ENCODE measurements around the gene EHMT1.

The EHMT1 gene

GRCh38 chr9:137828527-137829259 lies 209.9 kb downstream of the EHMT1 start:
- no peaks in the 10 kb centered on the region for H3K9me3 ChIP-seq (ENCODE audit: control insufficient read depth, insufficient read depth, low read length)
- H3K27me3 ChIP-seq (ENCODE audit: control insufficient read depth, insufficient read depth, low read length) = no peaks in the 10 kb centered on the region
- H3K9ac ChIP-seq (ENCODE audit: low read depth, low read length) = no peak overlapping the region
- no peaks in the 10 kb centered on the region for H3K4me1 ChIP-seq (ENCODE audit: control insufficient read depth, insufficient read depth, low read length)
- H3K4me3 ChIP-seq (ENCODE audit: low read depth, low read length) = no peak overlapping the region
- no peak overlapping the region for H3K27ac ChIP-seq (ENCODE audit: low read depth, low read length)
- peaks cover 45% of the 10 kb centered on the region for H3K36me3 ChIP-seq (ENCODE audit: control insufficient read depth, insufficient read depth, low read length)

- no peak overlapping the region for H3K9ac ChIP-seq (ENCODE audit: low read depth, low read length)
- no peaks in the 10 kb centered on the region for H3K9me3 ChIP-seq (ENCODE audit: control insufficient read depth, insufficient read depth, low read length)
- no peaks in the 10 kb centered on the region for H3K27me3 ChIP-seq (ENCODE audit: control insufficient read depth, insufficient read depth, low read length)
- peaks cover 42% of the 10 kb centered on the region for H3K36me3 ChIP-seq (ENCODE audit: control insufficient read depth, insufficient read depth, low read length)
- no peaks in the 10 kb centered on the region for H3K4me1 ChIP-seq (ENCODE audit: control insufficient read depth, insufficient read depth, low read length)
- no peak overlapping the region for H3K27ac ChIP-seq (ENCODE audit: low read depth, low read length)
- H3K4me3 ChIP-seq (ENCODE audit: low read depth, low read length) = no peak overlapping the region
These were observed 210.6 kb downstream of the EHMT1 start for GRCh38 chr9:137829260-137829996.

GRCh38 chr9:137832191-137832700 lies 213.4 kb downstream of the EHMT1 start:
- H3K9me3 ChIP-seq (ENCODE audit: control insufficient read depth, insufficient read depth, low read length) = no peaks in the 10 kb centered on the region
- peaks cover 47% of the 10 kb centered on the region for H3K36me3 ChIP-seq (ENCODE audit: control insufficient read depth, insufficient read depth, low read length)

GRCh38 chr9:137832830-137833590 lies 214.2 kb downstream of the EHMT1 start:
- no peak overlapping the region for H3K4me3 ChIP-seq (ENCODE audit: low read depth, low read length)
- peaks cover 47% of the 10 kb centered on the region for H3K36me3 ChIP-seq (ENCODE audit: control insufficient read depth, insufficient read depth, low read length)
- no peaks in the 10 kb centered on the region for H3K27me3 ChIP-seq (ENCODE audit: control insufficient read depth, insufficient read depth, low read length)
- no peak overlapping the region for H3K9ac ChIP-seq (ENCODE audit: low read depth, low read length)
- H3K9me3 ChIP-seq (ENCODE audit: control insufficient read depth, insufficient read depth, low read length) = no peaks in the 10 kb centered on the region
- no peak overlapping the region for H3K27ac ChIP-seq (ENCODE audit: low read depth, low read length)
- H3K4me1 ChIP-seq (ENCODE audit: control insufficient read depth, insufficient read depth, low read length) = no peaks in the 10 kb centered on the region

More at GRCh38 chr9:137832191-137832700, 213.4 kb downstream of the EHMT1 start:
- Histone ChIP-seq H3K27me3 (ENCODE audit: control insufficient read depth, insufficient read depth, low read length) (no peaks in the 10 kb centered on the region), H3K27ac (ENCODE audit: low read depth, low read length) (no peak overlapping the region), H3K4me3 (ENCODE audit: low read depth, low read length) (no peak overlapping the region), H3K9ac (ENCODE audit: low read depth, low read length) (no peak overlapping the region), H3K4me1 (ENCODE audit: control insufficient read depth, insufficient read depth, low read length) (no peaks in the 10 kb centered on the region)

GRCh38 chr9:137833721-137834613 lies 215.2 kb downstream of the EHMT1 start:
- Histone ChIP-seq H3K27ac (ENCODE audit: low read depth, low read length) (no peak overlapping the region), H3K9me3 (ENCODE audit: control insufficient read depth, insufficient read depth, low read length) (no peaks in the 10 kb centered on the region), H3K4me1 (ENCODE audit: control insufficient read depth, insufficient read depth, low read length) (no peaks in the 10 kb centered on the region), H3K36me3 (ENCODE audit: control insufficient read depth, insufficient read depth, low read length) (peaks cover 47% of the 10 kb centered on the region), H3K9ac (ENCODE audit: low read depth, low read length) (no peak overlapping the region), H3K4me3 (ENCODE audit: low read depth, low read length) (no peak overlapping the region), H3K27me3 (ENCODE audit: control insufficient read depth, insufficient read depth, low read length) (no peaks in the 10 kb centered on the region)

- Histone ChIP-seq H3K27me3 (ENCODE audit: control insufficient read depth, insufficient read depth, low read length) (no peaks in the 10 kb centered on the region), H3K4me3 (ENCODE audit: low read depth, low read length) (no peak overlapping the region), H3K9ac (ENCODE audit: low read depth, low read length) (no peak overlapping the region), H3K36me3 (ENCODE audit: control insufficient read depth, insufficient read depth, low read length) (peaks cover 44% of the 10 kb centered on the region), H3K9me3 (ENCODE audit: control insufficient read depth, insufficient read depth, low read length) (no peaks in the 10 kb centered on the region), H3K4me1 (ENCODE audit: control insufficient read depth, insufficient read depth, low read length) (no peaks in the 10 kb centered on the region), H3K27ac (ENCODE audit: low read depth, low read length) (no peak overlapping the region)
These were observed 216.2 kb downstream of the EHMT1 start for GRCh38 chr9:137834846-137835546.

- Histone ChIP-seq H3K4me1 (ENCODE audit: control insufficient read depth, insufficient read depth, low read length) (no peaks in the 10 kb centered on the region), H3K27ac (ENCODE audit: low read depth, low read length) (no peak overlapping the region), H3K4me3 (ENCODE audit: low read depth, low read length) (no peak overlapping the region), H3K36me3 (ENCODE audit: control insufficient read depth, insufficient read depth, low read length) (peaks cover 37% of the 10 kb centered on the region), H3K9ac (ENCODE audit: low read depth, low read length) (no peak overlapping the region), H3K9me3 (ENCODE audit: control insufficient read depth, insufficient read depth, low read length) (no peaks in the 10 kb centered on the region), H3K27me3 (ENCODE audit: control insufficient read depth, insufficient read depth, low read length) (no peaks in the 10 kb centered on the region)
These were observed 217.5 kb downstream of the EHMT1 start for GRCh38 chr9:137836151-137836830.

GRCh38 chr9:137836831-137837241 lies 218.0 kb downstream of the EHMT1 start:
- no peak overlapping the region for H3K27ac ChIP-seq (ENCODE audit: low read depth, low read length)
- H3K9me3 ChIP-seq (ENCODE audit: control insufficient read depth, insufficient read depth, low read length) = no peaks in the 10 kb centered on the region
- H3K4me1 ChIP-seq (ENCODE audit: control insufficient read depth, insufficient read depth, low read length) = no peaks in the 10 kb centered on the region
- no peaks in the 10 kb centered on the region for H3K27me3 ChIP-seq (ENCODE audit: control insufficient read depth, insufficient read depth, low read length)
- H3K36me3 ChIP-seq (ENCODE audit: control insufficient read depth, insufficient read depth, low read length) = peaks cover 34% of the 10 kb centered on the region
- no peak overlapping the region for H3K9ac ChIP-seq (ENCODE audit: low read depth, low read length)
- no peak overlapping the region for H3K4me3 ChIP-seq (ENCODE audit: low read depth, low read length)

- H3K27ac ChIP-seq (ENCODE audit: low read depth, low read length) = no peak overlapping the region
- peaks cover 34% of the 10 kb centered on the region for H3K36me3 ChIP-seq (ENCODE audit: control insufficient read depth, insufficient read depth, low read length)
- H3K4me3 ChIP-seq (ENCODE audit: low read depth, low read length) = no peak overlapping the region
- no peak overlapping the region for H3K9ac ChIP-seq (ENCODE audit: low read depth, low read length)
- H3K9me3 ChIP-seq (ENCODE audit: control insufficient read depth, insufficient read depth, low read length) = no peaks in the 10 kb centered on the region
- H3K4me1 ChIP-seq (ENCODE audit: control insufficient read depth, insufficient read depth, low read length) = no peaks in the 10 kb centered on the region
- no peaks in the 10 kb centered on the region for H3K27me3 ChIP-seq (ENCODE audit: control insufficient read depth, insufficient read depth, low read length)
These were observed 218.8 kb downstream of the EHMT1 start for GRCh38 chr9:137837345-137838278.

All from HUES48 (cell line).